HepG2 (cell line): ENCODE data around the gene EPM2AIP1. TPM values are rescaled to one million over a fixed set of nuclear protein-coding genes. Genes with fewer than 3 reads are reported as not detected.

ENCODE experiments used
- ATAC-seq: fragments of 200-7000 bp; cut with Tn5 transposase; 3 replicates; pipeline ENCODE4 v1.9.1; 2020; ENCODE audit warnings: mild to moderate bottlenecking, moderate library complexity
- BruUV-seq: library from RNA; stranded (reverse); fragments of 400-500 nt; replicated peaks from 2 replicates; lab custom pipeline; 2021; lab: Mats Ljungman, UMichigan
- CTCF ChIA-PET: fragments of 300-600 bp; formaldehyde crosslinking; extraction: SDS; loops from one replicate; lab custom pipeline; 2021; ENCODE audit warnings: low total read pairs, inconsistent platforms, low intra/inter-chr PET ratio; lab: Yijun Ruan, JAX
- POLR2A ChIA-PET: fragments of 350-600 bp; sonication (Branson Sonifier 250); formaldehyde crosslinking; loops from one replicate; lab custom pipeline; 2020; ENCODE audit warnings: antibody characterized with exemption, inconsistent platforms; lab: Yijun Ruan, JAX
- DNase-seq: peaks from one replicate; pipeline ENCODE4 v3.0.0-alpha.2; 2015; ENCODE audit warnings: low spot score
- FAIRE-seq: peaks from 3 replicates; lab custom pipeline; 2011; peaks lifted over from hg19 to GRCh38; lab: Jason Lieb, UNC
- H2AFZ ChIP-seq: one replicate; pipeline ENCODE4 v1.6.1; 2011; ENCODE audit warnings: low read length, inconsistent platforms
- H3K27ac ChIP-seq: fragments of 300-600 bp; 3 replicates; pipeline ENCODE4 v1.8.0; 2011; ENCODE audit warnings: mixed run types, mild to moderate bottlenecking, mixed read lengths, low read length, inconsistent platforms; ENCODE audit not compliant: insufficient read depth; ENCODE audit errors: extremely low read length
- H3K27me3 ChIP-seq, 2 experiments: fragments of 200-600 bp in 1 of 2; 2 replicates in 1 of 2; 3 replicates in 1 of 2; pipeline versions ENCODE4 v1.6.0 to v1.8.0; 2011; ENCODE audit warnings: low read length in 2 of 2, mild to moderate bottlenecking in 2 of 2, moderate library complexity in 2 of 2, inconsistent platforms in 1 of 2; ENCODE audit not compliant: insufficient read depth in 2 of 2, control insufficient read depth in 1 of 2
- H3K36me3 ChIP-seq, 2 experiments: fragments of 200-600 bp in 1 of 2; replicated peaks in 1 of 2; 2 replicates in 1 of 2; 3 replicates in 1 of 2; pipeline versions ENCODE4 v1.5.1 to v1.8.0; 2011; ENCODE audit warnings: low read length in 2 of 2, inconsistent platforms in 1 of 2; ENCODE audit not compliant: insufficient read depth in 2 of 2, control insufficient read depth in 1 of 2
- H3K4me1 ChIP-seq: 2 replicates; pipeline ENCODE4 v1.5.1; 2012; ENCODE audit warnings: low read length, inconsistent platforms; ENCODE audit not compliant: insufficient read depth
- H3K4me2 ChIP-seq: 2 replicates; pipeline ENCODE4 v1.6.0; 2011; ENCODE audit warnings: low read depth, low read length, inconsistent platforms
- H3K4me3 ChIP-seq, 3 experiments: fragments of 200-600 bp in 1 of 3; sonication (generic), shearing (Covaris generic) in 1 of 3; replicated peaks in 1 of 3; 2 replicates each; pipeline ENCODE4 v1.5.1; 2011 to 2016; ENCODE audit warnings: low read length in 3 of 3, inconsistent platforms in 2 of 3, low read depth in 2 of 3, mild to moderate bottlenecking in 2 of 3, control low read depth in 1 of 3, mixed read lengths in 1 of 3; ENCODE audit not compliant: insufficient read depth in 1 of 3
- H3K79me2 ChIP-seq: one replicate; pipeline ENCODE4 v1.6.1; 2011; ENCODE audit warnings: low read length, inconsistent platforms; ENCODE audit not compliant: insufficient read depth
- H3K9ac ChIP-seq: 2 replicates; pipeline ENCODE4 v1.6.0; 2011; ENCODE audit warnings: mild to moderate bottlenecking, low read depth, low read length, inconsistent platforms; ENCODE audit not compliant: insufficient read depth
- H3K9me3 ChIP-seq: 2 replicates; pipeline ENCODE4 v1.5.1; 2012; ENCODE audit warnings: mild to moderate bottlenecking, low read length
- H4K20me1 ChIP-seq: 2 replicates; pipeline ENCODE4 v1.6.0; 2011; ENCODE audit warnings: inconsistent platforms, mild to moderate bottlenecking, low read length, moderate library complexity; ENCODE audit not compliant: insufficient read depth
- CREBL2 ChIP-seq: sonication (generic); formaldehyde crosslinking; IDR thresholded peaks from 2 replicates; pipeline ENCODE4 v1.8.1; 2023; ENCODE audit warnings: missing genetic modification reagents, mild to moderate bottlenecking, borderline replicate concordance
- FOXM1 ChIP-seq: sonication (generic); formaldehyde crosslinking; IDR thresholded peaks from 2 replicates; pipeline ENCODE4 v1.5.0; 2020; ENCODE audit warnings: missing genetic modification reagents
- NFE2L1 ChIP-seq: sonication (generic); formaldehyde crosslinking; IDR thresholded peaks from 2 replicates; pipeline ENCODE4 v1.4.0; 2020; ENCODE audit warnings: missing genetic modification reagents, mild to moderate bottlenecking, borderline replicate concordance
- NR1H2 ChIP-seq: sonication (generic); formaldehyde crosslinking; IDR thresholded peaks from 2 replicates; pipeline ENCODE4 v1.8.1; 2022; ENCODE audit warnings: low read depth, missing genetic modification reagents, borderline replicate concordance
- PTBP1 ChIP-seq: fragments of 200-400 bp; formaldehyde crosslinking; IDR thresholded peaks from 2 replicates; pipeline ENCODE4 v1.6.1; 2018; ENCODE audit warnings: low read length, low read depth; ENCODE audit not compliant: poor library complexity, severe bottlenecking
- STAG1 ChIP-seq: sonication (generic); formaldehyde crosslinking; IDR thresholded peaks from 2 replicates; pipeline ENCODE4 v1.4.0; 2020; ENCODE audit warnings: missing genetic modification reagents
- THAP8 ChIP-seq: sonication (generic); formaldehyde crosslinking; IDR thresholded peaks from 2 replicates; pipeline ENCODE4 v1.5.1; 2020; ENCODE audit warnings: missing genetic modification reagents, mild to moderate bottlenecking, borderline replicate concordance
- ZEB1 ChIP-seq: IDR thresholded peaks from 2 replicates; pipeline ENCODE4 v1.6.1; 2012; ENCODE audit warnings: mild to moderate bottlenecking, low read depth, inconsistent platforms; ENCODE audit not compliant: insufficient replicate concordance
- ZFY ChIP-seq: sonication (generic); formaldehyde crosslinking; IDR thresholded peaks from 2 replicates; pipeline ENCODE4 v1.4.0; 2020; ENCODE audit warnings: missing genetic modification reagents
- ZHX1 ChIP-seq: sonication (generic); formaldehyde crosslinking; IDR thresholded peaks from 2 replicates; pipeline ENCODE4 v1.8.1; 2022; ENCODE audit warnings: low read depth, mild to moderate bottlenecking, missing genetic modification reagents
- ZNF160 ChIP-seq: sonication (generic); formaldehyde crosslinking; IDR thresholded peaks from 2 replicates; pipeline ENCODE4 v1.8.0; 2022; ENCODE audit warnings: mild to moderate bottlenecking, inconsistent platforms, missing genetic modification reagents
- ZNF256 ChIP-seq: sonication (generic); formaldehyde crosslinking; conservative IDR thresholded peaks from 2 replicates; pipeline ENCODE4 v1.4.0; 2020; ENCODE audit warnings: missing genetic modification reagents
- ZNF800 ChIP-seq: sonication (generic); formaldehyde crosslinking; IDR thresholded peaks from 2 replicates; pipeline ENCODE4 v1.4.0; 2020; ENCODE audit warnings: missing genetic modification reagents
- WGBS: methylation state at CpG from one replicate; pipeline ENCODE4 v1.1.6; 2017; ENCODE audit warnings: low lambda C conversion rate; 5-methylcytosine and 5-hydroxymethylcytosine counted together
- in situ Hi-C: cut with HindIII; loops from 2 replicates; pipeline ENCODE4 v1.10.0; 2017; ENCODE audit warnings: low pct_unique_long_range_greater_than_20kb; ENCODE audit not compliant: extremely low pct_ligation_motif_present
- intact Hi-C: fragments of 100-400 bp; cut with micrococcal nuclease; formaldehyde crosslinking; loops from one replicate; pipeline ENCODE4 v1.10.0; 2022; ENCODE audit not compliant: unreplicated experiment
- polyA plus RNA-seq, 8 experiments: library from polyadenylated mRNA; depleted of rRNA in 3 of 8; stranded (reverse) in 7 of 8; unstranded in 1 of 8; fragments of >200 nt; fragmentation: Illumina TruSeq in 4 of 8; extraction: Trizol in 4 of 8; gene quantifications; 2 replicates each; pipeline versions ENCODE4 v1.2.1 to v1.2.3, GENCODE V29; 2011 to 2016; ENCODE audit warnings: low read depth in 4 of 8, missing spikeins in 1 of 8, mixed read lengths in 1 of 8; ENCODE audit not compliant: insufficient read depth in 1 of 8
- total RNA-seq, 5 experiments: library from RNA; depleted of rRNA; stranded (reverse); fragments of >200 nt; fragmentation: Illumina TruSeq; extraction: Trizol; gene quantifications; 2 replicates each; pipeline ENCODE4 v1.2.3, GENCODE V29; 2016; ENCODE audit warnings: low read depth in 1 of 5
- TF ChIP-seq, protein P1 (sequence below): sonication (generic); formaldehyde crosslinking; IDR thresholded peaks from 2 replicates; pipeline ENCODE4 v1.4.0; 2020; ENCODE audit warnings: mild to moderate bottlenecking, missing genetic modification reagents

EPM2AIP1 gene
- total and polyA plus RNA-seq, 2 of the 13 experiments (the other 11 are each of a cell fraction or from before 2014, with no cell fraction given), result 10.7 to 23.0 TPM

DNA sequence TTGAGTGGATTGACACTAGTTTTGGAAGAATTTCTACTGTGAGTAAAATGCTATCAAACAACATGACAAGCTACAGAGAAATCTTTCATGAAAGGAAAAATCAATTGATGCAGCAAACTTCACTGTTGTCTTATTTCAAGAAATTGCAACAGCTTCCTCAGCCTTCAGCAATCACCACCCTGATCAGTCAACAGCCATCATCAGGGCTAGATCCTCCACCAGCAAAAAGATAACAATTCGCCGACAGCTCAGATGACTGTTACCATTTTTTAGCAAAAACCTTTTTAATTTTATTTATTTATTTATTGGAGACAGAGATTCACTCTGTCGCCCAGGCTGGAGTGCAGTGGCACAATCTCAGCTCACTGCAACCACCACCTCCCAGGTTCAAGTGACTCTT is 44.4 kb upstream of the EPM2AIP1 start:
- Histone ChIP-seq H3K9ac (no peak overlapping the region), H3K9me3 (no peaks in the 10 kb centered on the region), H3K27me3 (no peaks in the 10 kb centered on the region), H3K27ac (no peak overlapping the region), H3K4me1 (no peaks in the 10 kb centered on the region), H3K4me3 (no peak overlapping the region), H3K79me2 (no peaks in the 10 kb centered on the region), H3K36me3 (peaks cover 15 to 81% of the 10 kb centered on the region in 2 experiments), H4K20me1 (no peaks in the 10 kb centered on the region), H3K4me2 (no peak overlapping the region), H2AFZ (no peak overlapping the region)
- ChIA-PET CTCF (no interaction called here), POLR2A (no interaction called here)
- DNase-seq (no peak), ATAC-seq (no peak), FAIRE-seq (no peak)
- 97% methylated on average over 3 of the region's 3 CpGs for WGBS
- in situ Hi-C loops, result no loop called here
- no TSS peak for BruUV-seq
- intact Hi-C loops, result no loop called here
- TF ChIP-seq FOXM1 (CRISPR knock-in tag) (no peak), ZEB1 (no peak), ZNF160 (CRISPR knock-in tag) (no peak), ZHX1 (no peak), STAG1 (CRISPR knock-in tag) (no peak), CREBL2 (CRISPR knock-in tag) (no peak), ZFY (CRISPR knock-in tag) (no peak), ZNF800 (CRISPR knock-in tag) (no peak), ZNF256 (CRISPR knock-in tag) (no peak), NR1H2 (CRISPR knock-in tag) (no peak), PTBP1 (no peak), THAP8 (CRISPR knock-in tag) (no peak), NFE2L1 (CRISPR knock-in tag) (no peak)
- TF ChIP-seq, protein P1, sequence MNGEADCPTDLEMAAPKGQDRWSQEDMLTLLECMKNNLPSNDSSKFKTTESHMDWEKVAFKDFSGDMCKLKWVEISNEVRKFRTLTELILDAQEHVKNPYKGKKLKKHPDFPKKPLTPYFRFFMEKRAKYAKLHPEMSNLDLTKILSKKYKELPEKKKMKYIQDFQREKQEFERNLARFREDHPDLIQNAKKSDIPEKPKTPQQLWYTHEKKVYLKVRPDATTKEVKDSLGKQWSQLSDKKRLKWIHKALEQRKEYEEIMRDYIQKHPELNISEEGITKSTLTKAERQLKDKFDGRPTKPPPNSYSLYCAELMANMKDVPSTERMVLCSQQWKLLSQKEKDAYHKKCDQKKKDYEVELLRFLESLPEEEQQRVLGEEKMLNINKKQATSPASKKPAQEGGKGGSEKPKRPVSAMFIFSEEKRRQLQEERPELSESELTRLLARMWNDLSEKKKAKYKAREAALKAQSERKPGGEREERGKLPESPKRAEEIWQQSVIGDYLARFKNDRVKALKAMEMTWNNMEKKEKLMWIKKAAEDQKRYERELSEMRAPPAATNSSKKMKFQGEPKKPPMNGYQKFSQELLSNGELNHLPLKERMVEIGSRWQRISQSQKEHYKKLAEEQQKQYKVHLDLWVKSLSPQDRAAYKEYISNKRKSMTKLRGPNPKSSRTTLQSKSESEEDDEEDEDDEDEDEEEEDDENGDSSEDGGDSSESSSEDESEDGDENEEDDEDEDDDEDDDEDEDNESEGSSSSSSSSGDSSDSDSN (CRISPR knock-in tag), result no peak
